GM13976 (cell line): ENCODE measurements around the gene KCNMA1.

ENCODE experiments used
- DNase-seq: peaks from one replicate; pipeline ENCODE4 v3.0.0; 2012; ENCODE audit warnings: low spot score
- CTCF ChIP-seq: IDR thresholded peaks from 2 replicates; pipeline ENCODE4 v1.5.1; 2012; ENCODE audit warnings: borderline replicate concordance, mild to moderate bottlenecking; ENCODE audit not compliant: insufficient read depth; ENCODE audit errors: extremely low read depth, missing control alignments, control extremely low read depth
- in situ Hi-C: fragments of 300-500 bp; cut with MboI; formaldehyde crosslinking; loops from one replicate; pipeline ENCODE4 v1.12.0; 2022; ENCODE audit warnings: low sequenced_read_pairs, mixed read lengths, inconsistent platforms; ENCODE audit not compliant: unreplicated experiment

KCNMA1 gene

GRCh38 chr10:76970711-76971519 lies 666.7 kb downstream of the KCNMA1 start:
- in situ Hi-C loops = no loop called here
- no peak for TF ChIP-seq CTCF
- no peak for DNase-seq

DNA sequence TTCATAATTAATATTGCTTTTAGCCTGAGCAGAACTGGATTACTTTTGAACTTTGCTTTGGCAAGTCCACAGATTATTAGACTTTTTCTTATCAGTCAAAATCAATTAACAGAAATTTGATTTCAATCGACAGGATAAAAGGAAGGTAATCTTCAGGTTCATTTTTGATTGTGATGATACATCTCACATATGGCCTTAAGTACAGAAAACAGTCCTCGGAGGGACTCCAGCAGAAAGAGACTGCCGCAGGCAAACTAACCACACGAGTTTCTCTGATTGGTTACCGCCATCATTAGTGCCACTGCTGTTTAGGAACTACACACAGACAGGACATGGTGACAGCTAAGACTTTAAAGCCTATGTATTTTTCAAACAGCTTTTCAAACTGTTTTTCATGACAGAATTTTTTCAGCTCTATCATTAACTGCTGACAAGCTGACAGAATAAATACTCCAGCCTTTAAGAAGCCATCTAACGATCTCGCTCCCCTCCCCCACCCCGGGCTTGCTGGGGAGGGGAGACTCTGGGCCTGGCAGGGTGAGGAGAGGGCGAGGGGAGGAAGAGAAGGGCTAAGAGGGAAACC lies 668.2 kb downstream of the KCNMA1 start:
- no peak for TF ChIP-seq CTCF
- in situ Hi-C loops = no loop called here
- DNase-seq = no peak

GRCh38 chr10:76968483-76968882 lies 669.1 kb downstream of the KCNMA1 start:
- DNase-seq = no peak
- TF ChIP-seq CTCF = no peak
- in situ Hi-C loops = no loop called here

GRCh38 chr10:76962851-76963250 lies 674.8 kb downstream of the KCNMA1 start:
- DNase-seq = no peak
- TF ChIP-seq CTCF = no peak
- in situ Hi-C loops = no loop called here

GRCh38 chr10:76961841-76962240 lies 675.8 kb downstream of the KCNMA1 start:
- TF ChIP-seq CTCF = no peak
- no peak for DNase-seq
- in situ Hi-C loops = no loop called here

DNA sequence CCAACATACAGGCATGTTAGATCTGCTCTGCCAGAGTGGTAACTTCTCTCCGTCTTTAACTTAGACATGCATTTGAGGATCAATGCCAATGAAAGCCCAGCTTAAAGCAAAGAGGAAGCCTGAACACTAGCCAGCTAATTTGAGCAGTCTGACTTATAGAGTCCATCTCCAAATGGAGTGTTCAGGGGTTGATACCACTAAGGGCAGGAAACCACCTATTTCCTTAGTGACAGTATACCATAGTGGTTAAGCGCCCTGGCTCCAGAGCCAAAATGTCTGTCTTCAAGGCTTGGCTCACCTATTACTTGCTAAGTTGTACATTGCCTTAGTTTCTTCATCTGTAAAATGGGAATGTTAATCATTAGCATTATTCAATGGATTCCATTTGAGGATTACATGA lies 678.5 kb downstream of the KCNMA1 start:
- DNase-seq = no peak
- TF ChIP-seq CTCF = no peak
- in situ Hi-C loops = no loop called here
